MCF 10A (cell line): ENCODE measurements around the gene GOLGA8A. TPM values are rescaled to one million over a fixed set of nuclear protein-coding genes. Genes with fewer than 3 reads are reported as not detected.
A peak's percentile ranks its signal among the peaks of the same experiment; 100 is the strongest.

Experiments
- BruUV-seq: library from RNA; stranded (reverse); fragments of 400-500 nt; replicated peaks from 2 replicates; lab custom pipeline; 2021; lab: Mats Ljungman, UMichigan
- CTCF ChIA-PET: fragments of 300-600 bp; sonication (Branson Sonifier 250); formaldehyde crosslinking; extraction: SDS; loops from one replicate; lab custom pipeline; 2021; ENCODE audit warnings: antibody characterized with exemption, inconsistent platforms; lab: Yijun Ruan, JAX
- POLR2A ChIA-PET: fragments of 300-600, 350-650 bp; sonication (Branson Sonifier 250); formaldehyde crosslinking; extraction: SDS; loops from one replicate; lab custom pipeline; 2020; ENCODE audit warnings: antibody characterized with exemption, inconsistent platforms; lab: Yijun Ruan, JAX
- DNase-seq: peaks from one replicate; pipeline ENCODE4 v3.0.0-alpha.2; 2018; ENCODE audit not compliant: unreplicated experiment
- H3K27ac Mint-ChIP-seq: one replicate; pipeline ENCODE4 v1.8.0; 2022; ENCODE audit warnings: mild to moderate bottlenecking, low read depth, mixed read lengths; ENCODE audit not compliant: unreplicated experiment
- H3K27me3 Mint-ChIP-seq: one replicate; pipeline ENCODE4 v1.8.0; 2022; ENCODE audit warnings: mixed read lengths; ENCODE audit not compliant: insufficient read depth, unreplicated experiment
- H3K36me3 Mint-ChIP-seq: one replicate; pipeline ENCODE4 v1.8.0; 2022; ENCODE audit warnings: mild to moderate bottlenecking, moderate library complexity, mixed read lengths; ENCODE audit not compliant: insufficient read depth, unreplicated experiment
- H3K4me1 Mint-ChIP-seq: one replicate; pipeline ENCODE4 v1.8.0; 2022; ENCODE audit warnings: mixed read lengths; ENCODE audit not compliant: insufficient read depth, unreplicated experiment
- H3K4me3 Mint-ChIP-seq: one replicate; pipeline ENCODE4 v1.8.0; 2022; ENCODE audit warnings: mild to moderate bottlenecking, moderate library complexity, mixed read lengths; ENCODE audit not compliant: unreplicated experiment
- H3K9me3 Mint-ChIP-seq: one replicate; pipeline ENCODE4 v1.8.0; 2022; ENCODE audit warnings: mixed read lengths; ENCODE audit not compliant: unreplicated experiment
- intact Hi-C: fragments of 100-400 bp; cut with micrococcal nuclease; formaldehyde crosslinking; loops from 2 replicates; pipeline ENCODE4 v1.14.1; 2022
- total RNA-seq: library from RNA; stranded (reverse); gene quantifications from 2 replicates; pipeline ENCODE4 v1.2.3, GENCODE V29; 2022
- TF ChIP-seq, protein P1 (sequence below): fragments of 200-600 bp; IDR thresholded peaks from one replicate; pipeline ENCODE4 v1.8.0; 2022; ENCODE audit warnings: antibody characterized with exemption, mild to moderate bottlenecking; ENCODE audit not compliant: unreplicated experiment

The GOLGA8A gene
- total RNA-seq, 1 experiment from 2014 or later: 173 TPM

- BruUV-seq: no TSS peak
- POLR2A ChIA-PET: interaction anchor here (0.5 to 1.3 kb wide), 8 partner anchors 94 to 640 kb away, joined by 3 to 6 read pairs (median 4); partner anchors contain the start of genes GOLGA8B, NOP10 and NUTM1
- TF ChIP-seq, protein P1, sequence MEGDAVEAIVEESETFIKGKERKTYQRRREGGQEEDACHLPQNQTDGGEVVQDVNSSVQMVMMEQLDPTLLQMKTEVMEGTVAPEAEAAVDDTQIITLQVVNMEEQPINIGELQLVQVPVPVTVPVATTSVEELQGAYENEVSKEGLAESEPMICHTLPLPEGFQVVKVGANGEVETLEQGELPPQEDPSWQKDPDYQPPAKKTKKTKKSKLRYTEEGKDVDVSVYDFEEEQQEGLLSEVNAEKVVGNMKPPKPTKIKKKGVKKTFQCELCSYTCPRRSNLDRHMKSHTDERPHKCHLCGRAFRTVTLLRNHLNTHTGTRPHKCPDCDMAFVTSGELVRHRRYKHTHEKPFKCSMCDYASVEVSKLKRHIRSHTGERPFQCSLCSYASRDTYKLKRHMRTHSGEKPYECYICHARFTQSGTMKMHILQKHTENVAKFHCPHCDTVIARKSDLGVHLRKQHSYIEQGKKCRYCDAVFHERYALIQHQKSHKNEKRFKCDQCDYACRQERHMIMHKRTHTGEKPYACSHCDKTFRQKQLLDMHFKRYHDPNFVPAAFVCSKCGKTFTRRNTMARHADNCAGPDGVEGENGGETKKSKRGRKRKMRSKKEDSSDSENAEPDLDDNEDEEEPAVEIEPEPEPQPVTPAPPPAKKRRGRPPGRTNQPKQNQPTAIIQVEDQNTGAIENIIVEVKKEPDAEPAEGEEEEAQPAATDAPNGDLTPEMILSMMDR: no peak
- CTCF ChIA-PET: interaction anchor here (0.6 kb wide), 1 partner anchor 212 kb away, joined by 3 read pairs; no protein-coding TSS in a partner anchor
- H3K27ac Mint-ChIP-seq: peak overlapping the region; percentile 67
- H3K36me3 Mint-ChIP-seq: peaks cover 17% of the 10 kb centered on the region
- DNase-seq: peak; percentile 35
- no peaks in the 10 kb centered on the region for H3K27me3 Mint-ChIP-seq
- intact Hi-C loops: loop anchor here (2.0 kb wide), 1 partner anchor 146 kb away; the partner anchor contains the start of gene GOLGA8B
- no peaks in the 10 kb centered on the region for H3K9me3 Mint-ChIP-seq
- peak overlapping the region; percentile 77 for H3K4me3 Mint-ChIP-seq
- peaks cover 17% of the 10 kb centered on the region for H3K4me1 Mint-ChIP-seq
Measured at GRCh38 chr15:34436956-34437442, 609 bp downstream of the GOLGA8A start.

GRCh38 chr15:34436126-34436955, 1.3 kb downstream of the GOLGA8A start:
- CTCF ChIA-PET: interaction anchor here (0.8 to 1.4 kb wide), 2 partner anchors 69 to 151 kb away, joined by 3 to 4 read pairs; partner anchors contain the start of gene LPCAT4
- no peaks in the 10 kb centered on the region for H3K27me3 Mint-ChIP-seq
- peak overlapping the region; percentile 77 for H3K4me3 Mint-ChIP-seq
- peaks cover 20% of the 10 kb centered on the region for H3K36me3 Mint-ChIP-seq
- peak overlapping the region; percentile 67 for H3K27ac Mint-ChIP-seq
- peak; percentile 13 for DNase-seq
- TF ChIP-seq, protein P1: no peak
- no TSS peak for BruUV-seq
- intact Hi-C loops: loop anchor here (2.0 kb wide), 1 partner anchor 146 kb away; the partner anchor contains the start of gene GOLGA8B
- POLR2A ChIA-PET: interaction anchor here (1.0 to 1.3 kb wide), 5 partner anchors 95 to 370 kb away, joined by 3 to 6 read pairs (median 4); no protein-coding TSS in a partner anchor
- no peaks in the 10 kb centered on the region for H3K9me3 Mint-ChIP-seq
- peaks cover 17% of the 10 kb centered on the region for H3K4me1 Mint-ChIP-seq

DNA sequence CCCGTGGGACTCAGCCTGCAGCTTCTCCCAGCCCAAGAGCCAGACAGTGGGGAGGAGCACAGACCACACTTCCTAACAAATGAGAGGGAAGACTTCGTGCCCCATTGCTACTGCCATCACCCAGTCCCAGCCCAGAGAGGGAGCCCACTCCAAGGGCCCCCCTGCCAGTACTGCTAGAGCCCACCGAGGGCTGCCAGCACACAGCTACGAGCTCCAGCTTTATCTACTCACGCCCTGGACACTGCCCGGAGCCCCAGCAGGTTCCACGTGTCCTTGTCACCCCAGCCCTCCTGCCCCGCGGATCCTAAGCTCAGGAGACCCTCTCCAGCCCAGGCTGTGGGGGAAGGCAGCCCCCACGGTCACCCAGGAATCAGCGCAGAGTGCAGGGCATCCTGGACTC, 1.9 kb downstream of the GOLGA8A start:
- peak overlapping the region; percentile 67 for H3K27ac Mint-ChIP-seq
- DNase-seq: no peak
- intact Hi-C loops: loop anchor here (2.0 kb wide), 1 partner anchor 147 kb away; the partner anchor contains the start of gene GOLGA8B
- no peaks in the 10 kb centered on the region for H3K27me3 Mint-ChIP-seq
- H3K9me3 Mint-ChIP-seq: no peaks in the 10 kb centered on the region
- ChIA-PET CTCF (interaction anchor here (0.7 to 1.4 kb wide), 2 partner anchors 69 to 152 kb away, joined by 3 to 4 read pairs; no protein-coding TSS in a partner anchor), POLR2A (interaction anchor here (1.0 to 1.2 kb wide), 4 partner anchors 46 to 152 kb away, joined by 3 to 7 read pairs (median 6); no protein-coding TSS in a partner anchor)
- H3K4me3 Mint-ChIP-seq: peak overlapping the region; percentile 77
- peaks cover 17% of the 10 kb centered on the region for H3K4me1 Mint-ChIP-seq
- TF ChIP-seq, protein P1: no peak
- BruUV-seq: no TSS peak
- peaks cover 20% of the 10 kb centered on the region for H3K36me3 Mint-ChIP-seq
